ENCODE results near the gene CLASP1.
"Not testable (repeated sequence)": the region's sequence is repeated elsewhere in the genome, so short reads cannot be mapped to it uniquely, and the experiment has no call there.

The CLASP1 gene

DNA sequence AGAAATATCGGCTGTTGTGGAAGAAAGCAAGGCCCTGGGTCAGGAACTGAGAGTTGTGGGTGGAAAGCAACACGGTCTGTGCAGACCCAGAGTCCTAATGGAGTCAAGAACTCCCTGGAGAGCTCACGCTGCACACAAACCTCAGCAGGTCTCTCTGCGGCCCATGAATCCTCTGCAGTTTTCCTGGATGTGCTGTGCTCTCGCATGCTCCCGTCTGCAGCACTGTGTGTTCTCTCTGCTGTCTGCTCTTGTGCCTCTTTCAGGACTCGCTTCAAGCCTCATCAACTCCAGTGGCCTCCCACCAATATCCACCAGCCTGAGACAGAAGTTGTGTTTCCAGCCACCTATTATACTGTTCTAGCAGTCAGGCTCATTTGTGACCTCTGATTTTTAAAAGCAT, 94.3 kb downstream of the CLASP1 start:
- no peak for FAIRE-seq
- no peak for DNase-seq (ENCODE audit: insufficient read length, low spot score)
- no peak for TF ChIP-seq POU2F2 (IDR thresholded peaks at IDR 0.05; ENCODE audit: low read depth, low read length)
- no peak for TF ChIP-seq POLR2AphosphoS5 (IDR thresholded peaks at IDR 0.05; ENCODE audit: low read depth, low read length)
- no peak for TF ChIP-seq PAX5 (IDR thresholded peaks at IDR 0.05; ENCODE audit: insufficient read depth, low read length, severe bottlenecking)
- no peak for TF ChIP-seq TAF1 (IDR thresholded peaks at IDR 0.05; ENCODE audit: low read depth, low read length)
- no peak for TF ChIP-seq POLR2A (IDR thresholded peaks at IDR 0.05; ENCODE audit: low read depth, low read length)
- TF ChIP-seq SPI1 (IDR thresholded peaks at IDR 0.05; ENCODE audit: low read depth, low read length): no peak

GRCh38 chr2:121552477-121553180, 96.6 kb downstream of the CLASP1 start:
- FAIRE-seq; DNase-seq (ENCODE audit: insufficient read length, low spot score): not testable (repeated sequence)
- TF ChIP-seq POU2F2 (IDR thresholded peaks at IDR 0.05; ENCODE audit: low read depth, low read length): 0 out of 2 replicates have a peak, but pooled peaks have one; percentile 39

- no peak for FAIRE-seq
- TF ChIP-seq SPI1 (IDR thresholded peaks at IDR 0.05; ENCODE audit: low read depth, low read length) (no peak), PAX5 (IDR thresholded peaks at IDR 0.05; ENCODE audit: insufficient read depth, low read length, severe bottlenecking) (no peak), POLR2AphosphoS5 (IDR thresholded peaks at IDR 0.05; ENCODE audit: low read depth, low read length) (no peak), POU2F2 (IDR thresholded peaks at IDR 0.05; ENCODE audit: low read depth, low read length) (no peak), TAF1 (IDR thresholded peaks at IDR 0.05; ENCODE audit: low read depth, low read length) (no peak), POLR2A (IDR thresholded peaks at IDR 0.05; ENCODE audit: low read depth, low read length) (no peak)
- no peak for DNase-seq (ENCODE audit: insufficient read length, low spot score)
These were observed 98.6 kb downstream of the CLASP1 start for GRCh38 chr2:121550669-121551068.

GRCh38 chr2:121547646-121548045, 101.6 kb downstream of the CLASP1 start:
- TF ChIP-seq POLR2AphosphoS5 (IDR thresholded peaks at IDR 0.05; ENCODE audit: low read depth, low read length): no peak
- no peak for TF ChIP-seq PAX5 (IDR thresholded peaks at IDR 0.05; ENCODE audit: insufficient read depth, low read length, severe bottlenecking)
- no peak for TF ChIP-seq POU2F2 (IDR thresholded peaks at IDR 0.05; ENCODE audit: low read depth, low read length)
- DNase-seq (ENCODE audit: insufficient read length, low spot score) (no peak), FAIRE-seq (peak; percentile 16)

DNA sequence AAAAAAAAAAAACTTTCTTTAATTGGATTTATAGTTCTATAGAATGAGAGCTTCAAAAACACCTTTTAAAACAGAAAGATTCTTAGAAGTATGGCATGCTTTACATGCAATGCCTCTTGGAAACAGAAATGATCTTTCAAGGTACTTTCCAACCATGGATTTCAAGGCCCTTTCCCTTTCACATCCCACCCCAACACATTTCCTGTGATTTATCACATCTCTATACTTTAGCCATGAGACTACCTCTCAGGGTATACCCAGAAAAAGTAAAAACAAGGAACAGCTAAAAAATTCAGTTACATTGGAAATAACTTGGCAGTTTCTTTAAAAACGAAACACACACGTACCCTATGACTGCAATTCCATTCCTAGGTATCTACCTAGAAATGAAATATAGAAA, 103.3 kb downstream of the CLASP1 start:
- TF ChIP-seq PAX5 (IDR thresholded peaks at IDR 0.05; ENCODE audit: insufficient read depth, low read length, severe bottlenecking) (no peak), POLR2A (IDR thresholded peaks at IDR 0.05; ENCODE audit: low read depth, low read length) (no peak), POLR2AphosphoS5 (IDR thresholded peaks at IDR 0.05; ENCODE audit: low read depth, low read length) (no peak), TAF1 (IDR thresholded peaks at IDR 0.05; ENCODE audit: low read depth, low read length) (no peak), SPI1 (IDR thresholded peaks at IDR 0.05; ENCODE audit: low read depth, low read length) (no peak), POU2F2 (IDR thresholded peaks at IDR 0.05; ENCODE audit: low read depth, low read length) (no peak)
- DNase-seq (ENCODE audit: insufficient read length, low spot score) (no peak), FAIRE-seq (no peak)

DNA sequence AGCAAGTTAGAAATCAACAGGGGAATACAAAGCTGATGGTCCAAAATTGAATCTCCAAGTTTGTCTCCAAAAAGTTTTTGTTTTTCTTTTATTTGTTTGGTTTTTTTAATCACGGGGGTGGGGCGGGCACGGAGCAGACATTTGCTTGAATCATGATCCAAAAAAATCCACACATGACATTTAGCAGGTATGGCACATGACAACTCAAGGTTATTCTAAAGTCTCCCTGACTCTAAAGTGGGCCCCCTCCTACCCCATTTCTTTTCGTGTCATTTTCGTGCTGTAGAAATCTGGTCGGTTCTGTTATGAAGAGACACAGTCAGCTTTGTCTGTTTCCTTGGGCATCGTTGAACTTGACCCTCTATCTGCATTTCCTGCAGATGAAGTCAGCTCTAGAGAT, 104.0 kb downstream of the CLASP1 start:
- peak; percentile 48 for FAIRE-seq
- DNase-seq (ENCODE audit: insufficient read length, low spot score): no peak
- TF ChIP-seq TAF1 (IDR thresholded peaks at IDR 0.05; ENCODE audit: low read depth, low read length): no peak
- TF ChIP-seq SPI1 (IDR thresholded peaks at IDR 0.05; ENCODE audit: low read depth, low read length): no peak
- TF ChIP-seq PAX5 (IDR thresholded peaks at IDR 0.05; ENCODE audit: insufficient read depth, low read length, severe bottlenecking): no peak
- no peak for TF ChIP-seq POU2F2 (IDR thresholded peaks at IDR 0.05; ENCODE audit: low read depth, low read length)
- no peak for TF ChIP-seq POLR2AphosphoS5 (IDR thresholded peaks at IDR 0.05; ENCODE audit: low read depth, low read length)
- no peak for TF ChIP-seq POLR2A (IDR thresholded peaks at IDR 0.05; ENCODE audit: low read depth, low read length)

DNA sequence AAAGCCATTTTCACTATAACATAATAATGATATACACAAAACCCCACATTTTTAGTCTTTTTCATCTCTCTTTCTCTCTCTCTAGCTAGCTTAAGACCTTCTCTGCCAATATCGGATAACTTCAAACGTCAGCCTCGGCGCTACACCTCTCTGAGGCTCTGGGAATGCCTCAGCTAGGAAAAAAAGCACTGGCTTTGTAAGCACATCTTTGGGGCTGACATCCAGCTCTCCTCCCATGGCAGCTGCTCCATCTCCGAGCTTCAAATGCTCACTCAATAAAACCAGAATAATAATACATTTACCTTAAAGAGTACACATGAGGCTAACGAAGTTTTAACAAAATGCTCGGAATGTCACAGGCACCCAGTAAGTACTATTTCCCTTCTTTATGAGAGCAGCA, 107.8 kb downstream of the CLASP1 start:
- TF ChIP-seq POU2F2 (IDR thresholded peaks at IDR 0.05; ENCODE audit: low read depth, low read length): no peak
- TF ChIP-seq SPI1 (IDR thresholded peaks at IDR 0.05; ENCODE audit: low read depth, low read length): no peak
- no peak for TF ChIP-seq TAF1 (IDR thresholded peaks at IDR 0.05; ENCODE audit: low read depth, low read length)
- TF ChIP-seq PAX5 (IDR thresholded peaks at IDR 0.05; ENCODE audit: insufficient read depth, low read length, severe bottlenecking): no peak
- TF ChIP-seq POLR2AphosphoS5 (IDR thresholded peaks at IDR 0.05; ENCODE audit: low read depth, low read length): no peak
- no peak for TF ChIP-seq POLR2A (IDR thresholded peaks at IDR 0.05; ENCODE audit: low read depth, low read length)
- DNase-seq (ENCODE audit: insufficient read length, low spot score) (no peak), FAIRE-seq (no peak)

- DNase-seq (ENCODE audit: insufficient read length, low spot score): no peak
- TF ChIP-seq POLR2AphosphoS5 (IDR thresholded peaks at IDR 0.05; ENCODE audit: low read depth, low read length) (no peak), POU2F2 (IDR thresholded peaks at IDR 0.05; ENCODE audit: low read depth, low read length) (no peak), POLR2A (IDR thresholded peaks at IDR 0.05; ENCODE audit: low read depth, low read length) (no peak)
- FAIRE-seq: peak; percentile 58
These were observed 109.4 kb downstream of the CLASP1 start for GRCh38 chr2:121539750-121540469.

DNA sequence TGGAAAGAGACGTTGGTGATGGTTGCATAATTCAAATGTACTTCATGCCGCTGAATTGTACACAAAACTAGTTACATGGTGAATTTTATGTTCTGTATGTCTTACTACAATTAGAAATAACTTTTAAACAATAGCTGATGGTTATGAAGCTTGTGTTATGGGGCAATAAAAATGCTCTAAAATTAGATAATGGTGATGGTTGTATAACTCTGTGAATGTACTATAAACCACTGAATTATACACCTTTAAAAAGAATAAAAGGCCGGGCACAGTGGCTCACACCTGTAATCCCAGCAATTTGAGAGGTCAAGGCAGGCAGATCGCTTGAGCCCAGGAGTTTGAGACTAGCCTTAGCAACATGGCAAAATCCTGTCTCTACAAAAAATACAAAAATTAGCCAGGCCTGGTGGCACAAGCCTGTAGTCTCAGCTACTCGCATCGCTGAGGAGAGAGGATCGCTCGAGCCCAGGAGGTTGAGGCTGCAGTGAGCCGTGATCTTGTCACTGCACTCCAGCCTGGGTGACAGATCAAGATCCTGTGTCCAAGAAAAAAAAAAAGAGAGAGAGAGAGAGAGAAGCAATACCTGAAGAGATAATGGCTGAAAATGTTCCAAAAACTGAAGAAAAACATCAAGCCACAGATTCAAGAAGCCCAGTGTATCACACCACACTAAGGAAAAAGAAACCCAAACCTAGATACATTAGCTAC, 112.3 kb downstream of the CLASP1 start:
- no peak for FAIRE-seq

More for the DNA sequence above, 112.3 kb downstream of the CLASP1 start:
- DNase-seq (ENCODE audit: insufficient read length, low spot score): no peak
- TF ChIP-seq TAF1 (IDR thresholded peaks at IDR 0.05; ENCODE audit: low read depth, low read length): no peak
- TF ChIP-seq PAX5 (IDR thresholded peaks at IDR 0.05; ENCODE audit: insufficient read depth, low read length, severe bottlenecking): no peak
- TF ChIP-seq POLR2A (IDR thresholded peaks at IDR 0.05; ENCODE audit: low read depth, low read length): no peak
- no peak for TF ChIP-seq POU2F2 (IDR thresholded peaks at IDR 0.05; ENCODE audit: low read depth, low read length)
- TF ChIP-seq POLR2AphosphoS5 (IDR thresholded peaks at IDR 0.05; ENCODE audit: low read depth, low read length): no peak
- TF ChIP-seq SPI1 (IDR thresholded peaks at IDR 0.05; ENCODE audit: low read depth, low read length): no peak

Measured in GM12891 (cell line).